OCI-M2 (cell line): ENCODE results near the gene GOLGB1.

ENCODE experiments used
- DNase-seq: peaks from one replicate; lab custom pipeline; 2025; ENCODE audit not compliant: unreplicated experiment; lab: John Stamatoyannopoulos, UW

Gene GOLGB1

GRCh38 chr3:121740896-121741295, 8.6 kb downstream of the GOLGB1 start:
- no peak for DNase-seq

DNA sequence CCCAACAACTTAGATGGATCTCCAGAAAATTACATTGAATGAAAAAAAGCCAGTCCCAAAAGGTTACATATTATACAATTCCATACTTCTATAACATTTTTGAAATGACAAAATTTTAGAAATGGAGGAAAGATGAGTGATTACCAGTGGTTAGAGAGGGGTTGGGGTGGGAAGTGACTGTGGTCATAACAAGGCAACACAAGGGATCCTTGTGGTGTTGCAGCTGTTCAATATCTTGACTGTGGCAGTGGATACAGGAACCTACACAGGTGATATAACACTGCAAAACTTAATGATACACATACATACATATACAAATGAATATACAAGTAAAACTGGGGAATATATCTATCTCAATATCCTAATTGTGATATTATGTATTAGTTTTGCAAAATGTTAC, 9.6 kb downstream of the GOLGB1 start:
- DNase-seq, result no peak

DNA sequence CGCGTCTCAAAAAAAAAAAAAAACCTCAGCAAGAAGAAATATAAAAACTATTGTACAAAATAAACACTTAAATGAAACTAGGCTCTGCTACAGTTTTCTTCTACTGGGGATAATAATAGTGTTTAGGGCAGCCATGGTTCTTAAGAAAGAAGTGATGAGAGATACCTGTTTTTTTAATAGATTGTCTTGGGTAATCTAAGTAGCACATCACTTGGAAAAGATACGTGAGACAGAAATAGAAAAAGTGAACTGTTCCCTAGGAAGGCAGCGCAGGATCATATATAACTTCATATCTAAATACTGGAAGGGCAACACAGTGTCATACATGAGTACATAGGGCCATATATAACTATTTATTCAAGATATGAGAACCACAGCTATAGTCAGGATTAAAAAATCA, 11.9 kb downstream of the GOLGB1 start:
- no peak for DNase-seq

- DNase-seq, result no peak
Measured at GRCh38 chr3:121736112-121736511, 13.4 kb downstream of the GOLGB1 start.

DNA sequence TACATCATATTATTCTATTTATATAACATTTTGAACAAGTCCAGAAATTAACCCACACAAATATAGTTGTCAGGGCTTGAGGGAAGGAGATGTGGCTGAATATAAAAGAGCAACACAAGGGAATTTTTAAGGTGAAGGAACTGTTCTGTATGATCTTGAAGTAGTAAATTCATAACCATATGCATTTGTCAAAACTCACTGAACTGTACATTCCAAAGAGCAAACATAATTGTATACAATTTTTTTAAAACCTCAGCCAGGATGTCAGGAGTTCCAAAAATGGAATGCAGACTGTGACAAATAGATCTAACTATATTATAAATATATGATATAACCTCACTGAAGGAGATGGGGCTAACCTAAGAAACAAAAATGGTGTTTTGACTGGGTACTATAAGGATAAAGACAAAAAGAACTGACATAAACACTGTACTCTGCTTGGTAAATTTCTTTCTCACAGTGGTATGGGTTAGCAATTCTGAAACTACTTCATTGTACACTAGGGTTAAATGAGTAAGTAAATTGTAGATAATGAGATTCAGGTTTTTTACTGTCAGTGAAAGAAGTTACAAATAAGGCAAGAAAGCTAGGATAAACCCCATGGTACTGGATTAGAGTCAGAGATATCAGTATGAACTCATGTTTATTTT, 14.4 kb downstream of the GOLGB1 start:
- DNase-seq, result no peak

- no peak for DNase-seq
Measured at GRCh38 chr3:121730940-121731687, 18.4 kb downstream of the GOLGB1 start.

DNA sequence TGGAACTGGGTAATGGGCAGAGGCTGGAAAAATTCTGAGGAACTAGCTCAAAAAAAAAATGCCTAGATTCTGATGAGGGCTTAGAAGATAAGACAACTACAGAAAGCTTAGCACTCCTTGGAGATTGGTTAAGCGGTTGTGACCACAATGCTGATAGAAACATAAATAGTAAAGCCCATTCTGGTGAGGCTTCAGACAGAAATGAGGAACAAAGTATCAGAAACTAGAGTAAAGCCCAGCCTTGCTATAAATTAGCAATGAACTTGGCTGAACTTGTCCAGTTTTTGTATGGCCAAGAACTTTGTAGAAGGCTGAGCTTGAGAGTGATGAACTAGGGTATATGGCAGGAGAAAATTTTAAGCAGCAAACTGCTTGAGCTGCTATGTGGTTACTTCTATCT, 25.4 kb downstream of the GOLGB1 start:
- DNase-seq, result peak; percentile 11

DNA sequence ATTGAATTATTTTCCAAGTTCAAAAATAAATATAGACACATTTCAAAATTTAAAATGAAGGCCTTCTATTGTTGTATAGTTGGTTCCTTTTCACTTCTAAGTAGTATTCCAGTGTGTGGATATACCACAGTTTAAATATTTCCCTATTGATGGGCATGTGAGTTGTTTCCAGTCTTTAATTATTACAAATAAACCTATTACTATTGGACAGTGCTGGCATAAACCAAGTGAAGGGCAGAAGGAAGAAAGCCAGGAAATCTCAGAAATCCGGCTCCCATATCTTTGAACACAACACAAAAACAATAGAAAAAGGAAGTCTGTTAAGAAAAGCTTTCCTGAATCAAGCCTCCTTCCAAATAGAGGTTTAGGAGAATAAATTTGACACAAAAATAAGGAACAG, 26.1 kb downstream of the GOLGB1 start:
- DNase-seq, result no peak

DNA sequence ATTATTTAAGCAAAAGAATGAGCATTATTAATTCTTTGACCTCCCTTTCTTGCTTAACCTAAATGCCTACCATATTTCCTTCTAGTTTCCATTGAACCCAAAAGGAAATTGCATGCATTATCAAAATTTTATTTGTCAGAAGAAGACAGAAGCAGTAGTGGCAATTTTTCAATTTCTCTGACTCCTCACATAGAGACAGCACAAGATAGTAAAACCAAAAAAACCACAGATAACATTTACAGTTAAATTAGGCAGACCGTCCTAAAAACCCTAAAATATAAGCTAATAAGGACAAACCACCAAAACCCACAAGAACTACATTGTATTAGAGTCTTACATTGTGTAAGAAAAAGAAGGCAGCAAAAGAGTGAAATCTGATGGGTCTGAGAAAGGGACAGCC, 27.1 kb downstream of the GOLGB1 start:
- DNase-seq, result no peak

DNA sequence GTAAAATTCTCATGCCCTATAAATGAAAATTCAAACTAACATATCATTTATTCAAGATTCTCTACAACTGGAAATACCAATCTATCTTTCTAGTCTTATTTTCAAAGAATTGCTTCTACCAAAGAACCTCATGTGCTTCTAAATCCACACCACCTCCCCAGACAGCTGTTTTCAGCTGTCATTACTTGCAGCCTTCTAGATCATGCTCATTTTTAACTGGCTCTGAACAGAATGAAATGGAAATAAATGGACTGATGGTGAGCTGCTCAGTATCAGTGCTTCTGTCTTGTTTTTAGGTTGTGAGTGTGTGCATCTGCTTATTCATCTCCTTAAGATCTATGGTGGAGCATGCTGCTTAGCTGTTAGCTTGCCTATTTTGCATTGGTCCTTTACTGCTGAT, 29.4 kb downstream of the GOLGB1 start:
- DNase-seq, result no peak

DNA sequence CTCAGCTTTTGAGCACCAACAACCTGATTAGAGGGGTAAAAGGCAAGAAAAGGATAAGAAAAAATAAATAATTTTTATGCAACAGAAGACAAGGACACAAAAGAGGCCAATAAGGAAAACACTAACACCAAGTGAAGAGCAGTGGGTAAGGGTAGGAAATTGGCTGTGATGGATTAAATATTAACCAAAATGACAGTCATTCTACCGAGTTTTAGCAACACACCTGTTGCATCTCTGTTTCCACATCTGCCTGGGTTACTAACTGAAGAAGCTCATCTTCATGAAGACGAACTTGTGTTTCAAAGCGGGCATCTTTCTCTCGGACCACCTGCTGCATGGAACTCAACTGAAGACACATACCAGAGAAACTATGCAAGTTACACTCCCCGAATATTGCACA, 30.1 kb downstream of the GOLGB1 start:
- DNase-seq, result no peak

DNA sequence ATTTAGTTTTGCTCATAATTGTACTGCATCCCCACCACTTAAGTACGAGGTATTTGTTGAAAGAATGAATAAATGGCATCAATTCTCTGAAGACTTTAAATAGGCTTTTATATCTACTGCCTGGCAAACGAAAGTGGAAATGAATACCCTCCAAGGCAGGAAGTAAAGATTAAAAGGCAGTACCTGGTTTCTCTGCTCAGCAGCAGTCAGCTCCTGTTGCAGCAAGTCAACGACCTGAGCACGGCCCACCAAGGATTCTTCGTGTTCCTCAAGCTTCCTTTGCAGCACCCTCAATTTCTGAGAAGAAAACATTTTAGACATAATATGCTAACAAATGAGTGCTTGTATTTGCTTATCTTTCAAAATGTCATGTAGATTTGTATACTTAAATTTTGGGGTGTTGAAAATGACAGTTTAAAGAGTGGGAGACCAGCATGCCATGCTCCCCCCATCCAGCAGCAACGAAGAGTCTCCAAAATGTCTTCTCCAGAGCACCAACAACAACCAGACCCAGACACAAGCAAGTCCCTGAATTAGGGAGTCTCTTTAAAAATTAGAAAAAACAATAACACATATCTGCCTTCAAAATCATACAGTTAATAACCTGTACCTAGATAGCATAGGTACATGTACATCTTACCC, 31.2 kb downstream of the GOLGB1 start:
- DNase-seq, result no peak

DNA sequence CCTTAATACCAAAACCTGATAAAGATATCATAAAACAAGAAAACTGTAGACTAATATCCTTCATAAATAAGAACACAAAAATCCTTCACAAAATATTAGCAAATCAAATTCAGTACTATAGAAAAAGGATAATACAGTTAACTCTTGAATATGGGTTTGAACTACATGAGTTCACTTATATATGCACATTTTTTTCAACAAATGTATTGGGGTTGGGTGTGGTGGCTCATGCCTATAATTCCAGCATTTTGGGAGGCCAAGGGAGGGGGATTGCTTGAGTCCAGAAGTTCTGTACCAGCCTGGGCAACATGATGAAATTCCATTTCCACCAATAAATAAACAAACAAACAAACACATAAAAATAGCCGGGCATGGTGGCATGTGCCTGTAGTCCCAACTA, 39.2 kb downstream of the GOLGB1 start:
- no peak for DNase-seq

- no peak for DNase-seq
Measured at GRCh38 chr3:121707531-121708273, 41.8 kb downstream of the GOLGB1 start.

DNA sequence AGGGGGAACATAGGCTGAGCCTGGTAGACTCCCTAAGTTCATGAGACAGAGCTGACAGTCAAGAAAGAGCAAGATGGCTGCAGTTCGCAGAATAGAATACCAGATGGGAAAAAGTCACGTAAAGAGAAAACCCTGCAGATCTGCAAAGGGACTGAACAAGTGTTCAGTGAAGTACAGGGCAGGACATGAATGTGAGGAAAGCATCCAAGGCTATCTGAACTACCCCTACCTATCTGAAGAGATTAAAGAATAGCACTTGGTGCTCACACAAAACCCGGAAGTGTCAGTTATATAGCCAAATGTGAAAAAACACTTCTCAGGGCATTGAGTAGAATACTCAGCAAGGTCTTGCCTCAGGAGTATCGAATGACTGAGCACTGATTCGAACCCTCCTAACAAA, 44.0 kb downstream of the GOLGB1 start:
- no peak for DNase-seq

- DNase-seq, result no peak
Measured at GRCh38 chr3:121703973-121704372, 45.6 kb downstream of the GOLGB1 start.

GRCh38 chr3:121698901-121699300, 50.6 kb downstream of the GOLGB1 start:
- no peak for DNase-seq

DNA sequence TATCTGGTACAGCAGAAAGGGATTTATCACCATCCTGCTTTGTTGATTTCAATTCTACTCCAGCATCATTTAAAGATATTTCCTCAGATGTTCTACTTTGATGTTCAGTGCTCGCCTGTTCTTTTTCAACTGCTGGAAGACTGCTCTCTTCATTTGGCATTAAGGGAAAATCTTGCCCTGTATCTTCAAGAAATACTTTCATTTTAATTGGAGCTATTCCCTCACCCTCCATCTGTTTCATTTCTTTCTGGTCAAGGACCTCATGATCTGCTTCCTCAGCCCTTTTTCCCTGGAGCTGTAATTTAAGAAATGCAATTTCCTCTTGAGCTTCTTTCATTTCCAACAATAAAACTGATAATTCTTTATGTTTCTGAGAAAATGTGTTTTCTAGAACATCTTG, 51.1 kb downstream of the GOLGB1 start:
- no peak for DNase-seq

GRCh38 chr3:121696186-121696585, 53.4 kb downstream of the GOLGB1 start:
- no peak for DNase-seq

DNA sequence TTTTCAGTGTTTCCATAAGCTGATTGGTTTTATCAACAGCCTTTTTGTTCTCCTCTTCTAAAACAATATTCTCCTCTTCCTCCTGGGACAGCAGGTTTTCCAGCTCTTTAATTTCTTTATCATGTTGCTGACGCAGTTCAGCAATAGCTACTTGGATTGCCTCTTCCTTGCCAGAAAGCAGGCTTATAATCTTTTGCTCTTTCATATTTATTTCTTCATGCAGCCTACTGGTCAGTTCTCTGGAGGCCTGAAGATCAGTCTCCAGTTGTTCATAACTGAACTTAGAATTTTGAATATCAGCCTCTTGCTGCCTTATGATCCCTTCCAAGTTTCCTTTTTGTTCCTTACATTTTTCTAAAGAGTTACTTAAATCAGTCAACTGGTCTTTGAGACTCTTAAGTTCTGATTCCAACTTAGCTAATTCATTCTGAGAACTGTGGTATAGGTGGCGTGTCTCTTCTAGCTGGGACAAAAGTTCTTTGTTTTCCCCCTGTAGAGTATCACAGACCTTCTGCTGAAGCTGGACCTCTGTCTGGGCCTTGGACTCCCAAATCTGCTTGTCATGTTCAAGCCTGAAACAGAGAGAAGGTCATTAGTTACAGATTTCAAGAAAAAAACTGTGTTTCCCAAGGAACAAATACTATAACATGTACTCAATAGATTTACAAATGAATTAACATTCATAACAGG, 57.4 kb downstream of the GOLGB1 start:
- DNase-seq, result no peak

DNA sequence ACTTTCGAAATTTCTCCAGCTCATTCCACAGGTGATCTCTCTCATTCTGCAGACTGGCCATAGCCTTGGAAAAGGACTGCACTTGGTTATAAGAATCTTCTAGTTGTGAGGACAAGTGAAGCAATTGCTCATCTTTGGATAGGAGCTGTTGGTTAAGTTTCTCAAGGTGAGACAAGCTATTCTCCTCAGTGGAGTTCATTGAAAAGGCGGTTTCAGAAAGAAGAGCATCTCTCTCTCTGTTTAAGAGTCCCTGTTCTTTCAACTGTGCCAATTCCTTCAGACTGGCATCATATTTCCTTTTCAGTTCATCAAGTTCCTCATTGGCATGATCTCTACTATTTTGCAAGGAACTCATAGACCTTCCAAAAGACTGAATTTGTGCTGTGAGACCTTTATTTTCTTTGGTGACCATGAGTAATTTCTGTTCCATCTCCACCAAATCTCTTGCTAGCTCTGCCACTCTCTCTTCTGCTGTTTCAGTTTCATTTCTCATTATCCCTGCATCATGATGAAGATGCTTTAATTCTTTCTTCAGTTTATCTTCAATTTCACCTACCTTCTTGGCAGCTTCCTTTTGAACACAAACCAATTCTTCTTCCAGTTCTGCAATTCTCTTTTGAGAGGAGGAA, 58.6 kb downstream of the GOLGB1 start:
- DNase-seq, result no peak
